ENCODE results near the gene OR2A2.
"Not testable (repeated sequence)": the region's sequence is repeated elsewhere in the genome, so short reads cannot be mapped to it uniquely, and the experiment has no call there.

The OR2A2 gene

GRCh38 chr7:144118341-144118740 is 9.0 kb downstream of the OR2A2 start:
- Mint-ChIP-seq H3K27ac (no peak overlapping the region), H3K4me1 (no peaks in the 10 kb centered on the region), H3K9me3 (peaks cover 0 to 1% of the 10 kb centered on the region in 2 donors), H3K4me3 (no peak overlapping the region), H3K27me3 (peaks cover 12 to 14% of the 10 kb centered on the region in 2 donors), H3K36me3 (no peaks in the 10 kb centered on the region)
- DNase-seq (no peak), ATAC-seq (replicated peaks) (no peak)

GRCh38 chr7:144122876-144123275 is 13.5 kb downstream of the OR2A2 start, which contains the start of gene OR2A14:
Gene OR2A14, plus strand, starts transcription at chr7:144123176. Its CDS starts 5,937 bp downstream, at chr7:144129113.
- Mint-ChIP-seq H3K27ac (no peak within 1 kb of the TSS), H3K36me3 (no peaks in the 10 kb centered on the region), H3K4me1 (peaks cover 0 to 1% of the 10 kb centered on the region in 2 donors), H3K4me3 (no peak within 1 kb of the TSS), H3K27me3 (peaks cover 12 to 14% of the 10 kb centered on the region in 2 donors), H3K9me3 (peaks cover 0 to 1% of the 10 kb centered on the region in 2 donors)
- no peak for ATAC-seq (replicated peaks)
- no peak for DNase-seq

- Mint-ChIP-seq H3K27ac (no peak overlapping the region), H3K27me3 (peaks cover 12 to 16% of the 10 kb centered on the region in 2 donors), H3K4me3 (no peak overlapping the region), H3K4me1 (peaks cover 0 to 2% of the 10 kb centered on the region in 2 donors), H3K36me3 (no peaks in the 10 kb centered on the region), H3K9me3 (no peaks in the 10 kb centered on the region)
- ATAC-seq (replicated peaks) = peak; percentile 99 to 100
- DNase-seq = peak; percentile 78
These were observed 18.4 kb downstream of the OR2A2 start for GRCh38 chr7:144127714-144128334.

- not testable (repeated sequence) for H3K9me3 Mint-ChIP-seq; H3K4me3 Mint-ChIP-seq; H3K4me1 Mint-ChIP-seq; ATAC-seq (replicated peaks); H3K27ac Mint-ChIP-seq; H3K36me3 Mint-ChIP-seq; DNase-seq
- H3K27me3 Mint-ChIP-seq = peaks cover 12 to 16% of the 10 kb centered on the region in 2 donors
These were observed 20.2 kb downstream of the OR2A2 start for GRCh38 chr7:144129601-144130000.

GRCh38 chr7:144130730-144131129 is 21.3 kb downstream of the OR2A2 start:
- Mint-ChIP-seq H3K36me3 (no peaks in the 10 kb centered on the region), H3K27me3 (peaks cover 12 to 16% of the 10 kb centered on the region in 2 donors), H3K4me1 (peaks cover 0 to 2% of the 10 kb centered on the region in 2 donors), H3K4me3 (no peak overlapping the region), H3K27ac (no peak overlapping the region), H3K9me3 (no peaks in the 10 kb centered on the region)
- ATAC-seq (replicated peaks) (no peak), DNase-seq (no peak)

- Mint-ChIP-seq H3K36me3 (no peaks in the 10 kb centered on the region), H3K4me3 (no peak overlapping the region), H3K4me1 (peaks cover 0 to 2% of the 10 kb centered on the region in 2 donors), H3K9me3 (no peaks in the 10 kb centered on the region), H3K27me3 (peaks cover 12 to 16% of the 10 kb centered on the region in 2 donors), H3K27ac (no peak overlapping the region)
- DNase-seq (no peak), ATAC-seq (replicated peaks) (no peak)
These were observed 22.9 kb downstream of the OR2A2 start for GRCh38 chr7:144132262-144132661.

- Mint-ChIP-seq H3K4me1 (no peaks in the 10 kb centered on the region), H3K36me3 (no peaks in the 10 kb centered on the region), H3K9me3 (no peaks in the 10 kb centered on the region), H3K4me3 (no peak overlapping the region), H3K27ac (no peak overlapping the region), H3K27me3 (peaks cover 12 to 16% of the 10 kb centered on the region in 2 donors)
- DNase-seq (no peak), ATAC-seq (replicated peaks) (no peak)
These were observed 23.9 kb downstream of the OR2A2 start for GRCh38 chr7:144133307-144133706.

- Mint-ChIP-seq H3K27ac (no peak overlapping the region), H3K4me1 (no peaks in the 10 kb centered on the region), H3K9me3 (no peaks in the 10 kb centered on the region), H3K4me3 (no peak overlapping the region), H3K27me3 (peaks cover 10 to 15% of the 10 kb centered on the region in 2 donors), H3K36me3 (no peaks in the 10 kb centered on the region)
- DNase-seq (no peak), ATAC-seq (replicated peaks) (no peak)
These were observed 24.7 kb downstream of the OR2A2 start for GRCh38 chr7:144134116-144134515.

- Mint-ChIP-seq H3K9me3 (peaks cover 0 to 2% of the 10 kb centered on the region in 2 donors), H3K36me3 (no peaks in the 10 kb centered on the region), H3K4me3 (no peak overlapping the region), H3K27ac (no peak overlapping the region), H3K27me3 (peaks cover 8 to 9% of the 10 kb centered on the region in 2 donors), H3K4me1 (no peaks in the 10 kb centered on the region)
- ATAC-seq (replicated peaks) = no peak
- no peak for DNase-seq
These were observed 28.1 kb downstream of the OR2A2 start for GRCh38 chr7:144137501-144137900.

GRCh38 chr7:144142187-144142586 is 32.8 kb downstream of the OR2A2 start:
- H3K4me3 Mint-ChIP-seq = no peak overlapping the region
- H3K27me3 Mint-ChIP-seq = peaks cover 8 to 19% of the 10 kb centered on the region in 2 donors
- no peaks in the 10 kb centered on the region for H3K36me3 Mint-ChIP-seq
- H3K27ac Mint-ChIP-seq = no peak overlapping the region
- peaks cover 6 to 7% of the 10 kb centered on the region in 2 donors for H3K9me3 Mint-ChIP-seq
- no peaks in the 10 kb centered on the region for H3K4me1 Mint-ChIP-seq
- no peak for DNase-seq
- no peak for ATAC-seq (replicated peaks)

GRCh38 chr7:144144426-144144825 is 35.0 kb downstream of the OR2A2 start:
- Mint-ChIP-seq H3K4me1 (no peaks in the 10 kb centered on the region), H3K4me3 (no peak overlapping the region), H3K27ac (no peak overlapping the region), H3K36me3 (peaks cover 2 to 6% of the 10 kb centered on the region in 2 donors), H3K27me3 (peaks cover 8 to 19% of the 10 kb centered on the region in 2 donors), H3K9me3 (peaks cover 21 to 22% of the 10 kb centered on the region in 2 donors)
- no peak for DNase-seq
- no peak for ATAC-seq (replicated peaks)

- peaks cover 13 to 14% of the 10 kb centered on the region in 2 donors for H3K27me3 Mint-ChIP-seq
- peaks cover 6 to 10% of the 10 kb centered on the region in 2 donors for H3K36me3 Mint-ChIP-seq
- H3K27ac Mint-ChIP-seq = no peak overlapping the region
- ATAC-seq (replicated peaks) (no peak), DNase-seq (no peak)
- H3K4me1 Mint-ChIP-seq = no peaks in the 10 kb centered on the region
- H3K4me3 Mint-ChIP-seq = no peak overlapping the region
- H3K9me3 Mint-ChIP-seq = peaks cover 31 to 32% of the 10 kb centered on the region in 2 donors
These were observed 38.9 kb downstream of the OR2A2 start for GRCh38 chr7:144148224-144148827.

- no peak overlapping the region for H3K27ac Mint-ChIP-seq
- no peaks in the 10 kb centered on the region for H3K36me3 Mint-ChIP-seq
- H3K4me1 Mint-ChIP-seq = no peaks in the 10 kb centered on the region
- ATAC-seq (replicated peaks) = no peak
- H3K4me3 Mint-ChIP-seq = no peak overlapping the region
- H3K27me3 Mint-ChIP-seq = peaks cover 17 to 36% of the 10 kb centered on the region in 2 donors
- H3K9me3 Mint-ChIP-seq = peaks cover 0 to 1% of the 10 kb centered on the region in 2 donors
- DNase-seq = no peak
These were observed 49.5 kb downstream of the OR2A2 start for GRCh38 chr7:144158861-144159260.
